Measurements from ENCODE around the gene PRR23C.

DNA sequence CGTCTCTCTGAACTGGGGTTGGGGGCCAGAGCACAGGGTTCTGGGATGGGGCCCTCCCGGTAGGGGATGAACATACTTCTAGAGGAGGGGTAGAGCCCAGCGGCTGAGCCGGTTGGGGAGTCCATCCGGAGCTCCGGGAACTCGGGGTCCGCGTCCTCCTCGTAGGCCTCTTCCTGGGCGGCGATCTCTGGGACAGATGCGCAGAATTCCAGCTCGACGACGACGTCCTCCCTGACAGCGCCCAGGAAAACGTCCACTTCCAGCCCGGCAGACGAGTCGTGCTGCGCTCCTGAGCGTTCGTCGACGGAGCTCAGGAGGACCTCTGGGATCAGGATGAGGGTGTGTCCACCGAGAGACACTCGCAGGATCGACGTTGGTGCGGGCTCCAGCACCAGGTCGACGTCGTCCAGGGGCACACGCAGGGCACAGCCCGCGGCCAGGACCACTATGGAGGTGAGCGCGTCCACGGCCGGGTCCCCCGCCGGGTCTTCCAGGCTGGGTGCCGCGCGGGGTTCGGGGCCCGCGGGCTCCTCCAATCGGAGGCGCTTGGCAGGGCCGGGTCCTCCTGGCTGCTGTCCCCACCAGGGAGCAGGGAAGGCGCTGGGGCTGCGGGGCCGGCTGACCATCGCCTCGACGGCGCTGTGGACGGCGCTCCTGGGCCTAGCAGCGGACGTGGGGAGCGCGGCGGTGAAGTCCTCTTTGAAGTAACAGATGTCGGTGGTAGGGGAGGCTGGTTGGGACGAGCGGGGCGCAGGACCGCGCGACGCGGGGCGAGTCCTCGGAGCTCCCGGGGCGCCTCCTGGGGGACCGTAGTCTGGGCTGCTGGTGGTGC is 24.4 kb downstream of the PRR23C start:
- TF ChIP-seq, protein P1, sequence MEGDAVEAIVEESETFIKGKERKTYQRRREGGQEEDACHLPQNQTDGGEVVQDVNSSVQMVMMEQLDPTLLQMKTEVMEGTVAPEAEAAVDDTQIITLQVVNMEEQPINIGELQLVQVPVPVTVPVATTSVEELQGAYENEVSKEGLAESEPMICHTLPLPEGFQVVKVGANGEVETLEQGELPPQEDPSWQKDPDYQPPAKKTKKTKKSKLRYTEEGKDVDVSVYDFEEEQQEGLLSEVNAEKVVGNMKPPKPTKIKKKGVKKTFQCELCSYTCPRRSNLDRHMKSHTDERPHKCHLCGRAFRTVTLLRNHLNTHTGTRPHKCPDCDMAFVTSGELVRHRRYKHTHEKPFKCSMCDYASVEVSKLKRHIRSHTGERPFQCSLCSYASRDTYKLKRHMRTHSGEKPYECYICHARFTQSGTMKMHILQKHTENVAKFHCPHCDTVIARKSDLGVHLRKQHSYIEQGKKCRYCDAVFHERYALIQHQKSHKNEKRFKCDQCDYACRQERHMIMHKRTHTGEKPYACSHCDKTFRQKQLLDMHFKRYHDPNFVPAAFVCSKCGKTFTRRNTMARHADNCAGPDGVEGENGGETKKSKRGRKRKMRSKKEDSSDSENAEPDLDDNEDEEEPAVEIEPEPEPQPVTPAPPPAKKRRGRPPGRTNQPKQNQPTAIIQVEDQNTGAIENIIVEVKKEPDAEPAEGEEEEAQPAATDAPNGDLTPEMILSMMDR (IDR thresholded peaks at IDR 0.05; ENCODE audit: insufficient read depth, low read depth, low read length) = no peak
- TF ChIP-seq EZH2 (IDR thresholded peaks at IDR 0.05; ENCODE audit: insufficient read depth, low read length) = no peak

Data from astrocyte (in vitro differentiated cells and primary cell).